Memory B cell (primary cell): ENCODE results near the gene CELF2.

Source experiments
- ATAC-seq: fragments of 150-1000 bp; cut with Tn5 transposase; 2 replicates; pipeline ENCODE4 v1.10.0; 2021; ENCODE audit warnings: low read depth, mild to moderate bottlenecking, moderate library complexity
- DNase-seq, 2 donors: peaks; one replicate each; pipeline ENCODE4 v3.0.0; 2022; ENCODE audit warnings: low spot score in 2 of 2
- H3K27ac Mint-ChIP-seq: one replicate; pipeline ENCODE4 v1.8.0; 2022; ENCODE audit warnings: mild to moderate bottlenecking, moderate library complexity, mixed read lengths
- H3K27me3 Mint-ChIP-seq: one replicate; pipeline ENCODE4 v1.8.0; 2022; ENCODE audit warnings: mixed read lengths
- H3K36me3 Mint-ChIP-seq: one replicate; pipeline ENCODE4 v1.8.0; 2022; ENCODE audit warnings: mild to moderate bottlenecking, mixed read lengths
- H3K4me1 Mint-ChIP-seq: one replicate; pipeline ENCODE4 v1.8.0; 2022; ENCODE audit warnings: mixed read lengths
- H3K4me3 Mint-ChIP-seq: one replicate; pipeline ENCODE4 v1.8.0; 2022; ENCODE audit warnings: mild to moderate bottlenecking, moderate library complexity, mixed read lengths
- H3K9me3 Mint-ChIP-seq: one replicate; pipeline ENCODE4 v1.8.0; 2022; ENCODE audit warnings: mixed read lengths

Gene CELF2

DNA sequence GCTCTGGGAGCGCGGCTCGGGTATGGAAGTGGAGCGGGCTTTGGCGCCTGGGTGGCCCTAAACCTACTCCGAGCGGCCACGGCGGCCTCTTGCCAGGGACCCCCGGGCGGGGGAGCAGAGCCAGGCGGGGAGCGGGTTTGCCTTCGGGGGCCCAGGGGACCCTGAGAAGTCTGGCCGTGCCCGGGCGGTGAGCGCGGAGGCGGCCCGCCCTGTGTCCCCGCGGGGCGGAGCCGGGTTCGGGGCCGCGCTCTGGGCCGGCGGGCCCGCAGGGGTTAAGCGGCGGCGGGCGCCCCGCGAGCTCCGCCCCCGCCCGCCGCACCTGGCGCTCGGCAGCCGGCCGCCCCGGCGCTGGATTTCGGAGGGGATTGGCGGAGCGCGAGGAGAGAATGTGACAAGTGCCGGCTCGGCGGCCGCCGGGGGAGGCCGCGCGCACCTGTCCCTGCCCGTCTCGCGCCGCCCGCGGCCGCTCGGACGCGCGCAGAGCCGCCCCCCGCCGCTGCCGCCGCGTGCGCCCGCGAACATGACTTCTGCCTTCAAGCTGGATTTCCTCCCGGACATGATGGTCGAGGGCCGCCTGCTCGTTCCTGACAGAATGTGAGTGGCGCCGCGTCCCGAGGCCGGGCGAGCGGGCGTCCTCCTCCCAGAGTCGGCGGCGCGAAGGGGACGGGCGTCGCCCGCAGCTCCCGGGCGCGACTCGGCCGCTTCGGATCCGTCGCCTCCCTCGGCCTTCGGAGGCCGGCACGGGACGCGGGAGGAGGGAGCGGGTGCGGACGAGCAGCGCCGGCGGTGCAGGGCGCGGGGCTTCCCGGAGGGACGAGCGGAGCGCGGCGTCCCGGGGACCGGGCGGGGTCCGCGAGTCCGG is at the start of gene CELF2:
CELF2 (plus strand) TSS at position 303 of the 862 bp plus-strand sequence; CDS start at position 521, 218 bp downstream.
- Mint-ChIP-seq H3K4me3 (peak within 1 kb of the TSS; percentile 78), H3K36me3 (no peaks in the 10 kb centered on the region), H3K9me3 (no peaks in the 10 kb centered on the region), H3K4me1 (peaks cover 11% of the 10 kb centered on the region), H3K27ac (peak within 1 kb of the TSS; percentile 16), H3K27me3 (peaks cover 22% of the 10 kb centered on the region)
- ATAC-seq (peak; percentile 78), DNase-seq (peak; percentile 44 to 54)

GRCh38 chr10:10968257-10968588 is 49.4 kb upstream of the CELF2 start:
- ATAC-seq (no peak), DNase-seq (no peak)
- Mint-ChIP-seq H3K27ac (no peak overlapping the region), H3K4me3 (no peak overlapping the region), H3K27me3 (peaks cover 20% of the 10 kb centered on the region), H3K4me1 (no peaks in the 10 kb centered on the region), H3K9me3 (no peaks in the 10 kb centered on the region), H3K36me3 (no peaks in the 10 kb centered on the region)

GRCh38 chr10:10973310-10973709 is 44.4 kb upstream of the CELF2 start:
- H3K27me3 Mint-ChIP-seq = peaks cover 21% of the 10 kb centered on the region

GRCh38 chr10:10975647-10976046 is 42.0 kb upstream of the CELF2 start:
- DNase-seq = no peak
- peaks cover 2% of the 10 kb centered on the region for H3K4me1 Mint-ChIP-seq
- H3K9me3 Mint-ChIP-seq = no peaks in the 10 kb centered on the region
- no peak overlapping the region for H3K27ac Mint-ChIP-seq
- ATAC-seq = no peak
- H3K4me3 Mint-ChIP-seq = no peak overlapping the region
- H3K36me3 Mint-ChIP-seq = no peaks in the 10 kb centered on the region
- peaks cover 24% of the 10 kb centered on the region for H3K27me3 Mint-ChIP-seq

More at GRCh38 chr10:10973310-10973709, 44.4 kb upstream of the CELF2 start:
- H3K36me3 Mint-ChIP-seq = no peaks in the 10 kb centered on the region
- no peaks in the 10 kb centered on the region for H3K9me3 Mint-ChIP-seq
- DNase-seq = no peak
- H3K27ac Mint-ChIP-seq = no peak overlapping the region
- peaks cover 2% of the 10 kb centered on the region for H3K4me1 Mint-ChIP-seq
- ATAC-seq = no peak
- H3K4me3 Mint-ChIP-seq = no peak overlapping the region

DNA sequence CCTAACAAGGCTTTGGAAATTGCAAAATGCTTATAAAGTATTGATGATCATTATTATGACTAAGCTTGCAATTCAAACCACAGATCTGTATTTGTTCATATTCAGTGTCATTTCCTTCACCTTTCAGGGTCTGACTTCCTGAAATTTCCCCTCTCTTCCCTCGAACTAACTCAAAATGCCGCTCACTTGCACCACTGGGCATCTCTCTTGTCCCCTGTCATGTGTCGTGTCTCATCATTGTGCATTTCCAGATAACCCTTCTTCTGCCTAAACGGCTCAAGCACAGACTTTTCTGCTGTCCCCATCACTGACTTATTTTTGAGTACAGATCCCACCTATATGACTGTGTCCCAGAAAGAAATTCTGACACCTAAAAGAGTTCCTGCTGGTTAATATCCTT is 41.0 kb upstream of the CELF2 start:
- ATAC-seq (no peak), DNase-seq (no peak)
- Mint-ChIP-seq H3K9me3 (no peaks in the 10 kb centered on the region), H3K36me3 (no peaks in the 10 kb centered on the region), H3K27ac (no peak overlapping the region), H3K27me3 (peaks cover 19% of the 10 kb centered on the region), H3K4me3 (no peak overlapping the region), H3K4me1 (peaks cover 2% of the 10 kb centered on the region)

DNA sequence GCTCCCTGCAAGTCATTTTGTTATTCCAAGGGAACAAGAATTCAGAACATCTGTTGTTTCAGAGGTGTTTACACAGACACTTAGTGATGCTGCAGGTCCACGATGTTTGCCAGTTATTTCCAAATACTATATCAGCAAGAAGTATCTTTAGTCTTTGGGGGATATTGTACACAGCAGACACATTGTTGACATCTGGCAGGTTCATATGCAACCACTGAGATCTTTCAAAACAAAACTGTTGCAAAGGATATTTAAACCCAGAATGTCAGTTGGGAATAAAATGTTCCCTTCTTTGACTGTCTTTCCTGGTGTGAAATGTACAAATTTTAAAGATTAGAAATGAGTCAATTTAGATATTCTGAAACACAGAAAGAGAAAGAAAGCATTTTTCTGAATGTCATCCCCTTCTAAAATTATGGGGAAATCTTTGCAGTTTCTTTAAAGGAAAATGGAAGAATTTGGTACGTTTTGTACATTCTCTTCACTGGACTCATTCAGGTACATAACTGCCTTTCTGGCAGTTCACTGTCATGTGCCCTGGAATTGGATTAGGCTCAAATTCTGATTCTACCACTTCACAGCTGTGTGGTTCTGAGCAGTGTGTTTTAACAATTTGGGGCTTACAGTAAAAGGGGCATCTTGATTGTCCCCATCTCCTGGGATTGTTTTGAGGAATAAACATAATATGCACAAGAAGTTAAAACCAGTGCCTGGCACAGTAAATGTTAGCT is 40.3 kb upstream of the CELF2 start:
- ATAC-seq (no peak), DNase-seq (no peak)
- H3K36me3 Mint-ChIP-seq = no peaks in the 10 kb centered on the region
- H3K9me3 Mint-ChIP-seq = no peaks in the 10 kb centered on the region
- no peak overlapping the region for H3K27ac Mint-ChIP-seq
- H3K4me1 Mint-ChIP-seq = peaks cover 2% of the 10 kb centered on the region
- H3K4me3 Mint-ChIP-seq = no peak overlapping the region
- H3K27me3 Mint-ChIP-seq = peaks cover 18% of the 10 kb centered on the region

DNA sequence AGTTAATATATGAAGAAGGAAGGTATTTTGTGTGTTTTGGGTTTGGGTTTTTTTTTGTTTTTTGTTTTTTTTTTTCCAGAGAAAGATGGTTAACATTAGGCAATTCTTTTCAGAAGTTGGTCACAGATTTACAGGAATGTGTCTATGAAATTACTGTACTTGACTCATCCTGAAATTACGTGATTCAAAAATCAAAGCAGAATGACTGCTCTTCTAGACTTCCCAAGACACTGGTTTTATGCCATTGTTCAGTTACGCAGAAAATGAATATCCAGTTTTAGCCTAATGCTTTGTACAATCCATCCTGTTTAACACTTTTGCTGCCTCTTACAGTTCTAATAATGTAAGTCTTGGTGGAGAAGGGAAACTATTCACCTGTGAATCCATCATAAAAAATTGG is 39.7 kb upstream of the CELF2 start:
- peaks cover 2% of the 10 kb centered on the region for H3K4me1 Mint-ChIP-seq
- no peak for DNase-seq
- H3K27me3 Mint-ChIP-seq = peaks cover 14% of the 10 kb centered on the region
- H3K4me3 Mint-ChIP-seq = no peak overlapping the region
- H3K27ac Mint-ChIP-seq = no peak overlapping the region
- no peaks in the 10 kb centered on the region for H3K36me3 Mint-ChIP-seq
- no peaks in the 10 kb centered on the region for H3K9me3 Mint-ChIP-seq
- no peak for ATAC-seq

DNA sequence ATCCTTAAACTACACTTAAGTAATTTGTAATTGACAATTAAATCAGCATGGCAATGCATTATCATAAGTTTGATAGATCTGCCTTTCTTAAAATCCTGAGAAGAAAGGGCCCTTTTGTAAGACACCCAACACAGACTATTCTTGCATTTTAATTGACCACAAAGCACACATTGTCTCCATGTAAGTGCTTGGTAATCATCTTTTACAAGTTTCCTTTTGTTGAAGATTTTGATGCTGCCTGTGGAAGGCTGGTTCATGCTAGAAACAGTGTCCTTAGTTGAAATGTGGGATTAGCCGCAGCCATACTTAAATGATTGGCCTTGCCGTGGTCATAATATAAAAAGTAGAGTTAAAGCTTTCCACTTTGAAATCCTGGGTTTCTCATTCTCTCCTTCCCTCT is 32.3 kb upstream of the CELF2 start:
- Mint-ChIP-seq H3K27me3 (peaks cover 11% of the 10 kb centered on the region), H3K36me3 (no peaks in the 10 kb centered on the region), H3K4me1 (no peaks in the 10 kb centered on the region), H3K9me3 (peaks cover 2% of the 10 kb centered on the region), H3K4me3 (no peak overlapping the region), H3K27ac (no peak overlapping the region)
- ATAC-seq = no peak
- no peak for DNase-seq

DNA sequence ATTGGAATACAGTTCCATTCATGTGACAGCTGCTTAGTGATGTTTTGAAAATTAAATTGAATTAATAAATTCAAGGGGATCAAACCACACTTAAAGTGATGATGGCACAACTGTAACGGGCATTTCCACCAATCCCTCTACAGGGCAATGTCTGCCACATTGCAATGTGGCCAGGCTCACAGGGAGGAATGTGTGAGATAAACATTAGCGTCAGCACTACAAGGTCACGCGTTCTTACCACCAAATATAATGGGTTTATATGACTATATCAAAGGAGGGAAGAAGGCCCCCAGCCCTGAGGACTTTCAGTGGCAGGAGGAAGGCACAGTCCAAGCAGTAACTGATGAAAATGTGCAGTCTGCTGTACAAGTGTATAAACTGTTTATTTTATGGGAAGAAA is 31.1 kb upstream of the CELF2 start:
- peaks cover 2% of the 10 kb centered on the region for H3K9me3 Mint-ChIP-seq
- no peak for DNase-seq
- H3K4me3 Mint-ChIP-seq = no peak overlapping the region
- H3K27ac Mint-ChIP-seq = no peak overlapping the region
- no peaks in the 10 kb centered on the region for H3K4me1 Mint-ChIP-seq
- no peaks in the 10 kb centered on the region for H3K36me3 Mint-ChIP-seq
- ATAC-seq = no peak
- H3K27me3 Mint-ChIP-seq = peaks cover 11% of the 10 kb centered on the region

- Mint-ChIP-seq H3K9me3 (peaks cover 2% of the 10 kb centered on the region), H3K36me3 (no peaks in the 10 kb centered on the region), H3K4me3 (no peak overlapping the region), H3K4me1 (no peaks in the 10 kb centered on the region), H3K27me3 (peaks cover 11% of the 10 kb centered on the region), H3K27ac (no peak overlapping the region)
- ATAC-seq (no peak), DNase-seq (no peak)
Observed at GRCh38 chr10:10987111-10987510, 30.6 kb upstream of the CELF2 start.

DNA sequence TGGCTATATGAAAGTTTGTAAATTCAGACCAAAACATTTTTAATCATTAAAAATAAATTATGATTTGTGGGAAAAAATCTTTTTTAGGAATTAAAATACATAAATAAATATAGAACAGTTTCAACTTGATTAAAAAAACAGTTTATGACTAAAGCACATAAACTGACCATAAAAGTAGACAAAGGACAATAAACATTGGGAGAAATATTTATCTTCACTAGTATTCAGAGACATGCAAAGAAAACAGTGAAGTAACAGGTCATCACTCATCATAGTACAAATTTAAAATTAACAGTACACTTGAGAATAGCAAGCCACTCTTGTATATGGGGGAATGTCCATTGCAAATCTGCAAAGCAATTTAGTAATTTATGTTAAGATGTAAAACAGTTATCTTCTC is 28.0 kb upstream of the CELF2 start:
- Mint-ChIP-seq H3K4me1 (no peaks in the 10 kb centered on the region), H3K9me3 (peaks cover 5% of the 10 kb centered on the region), H3K27ac (no peak overlapping the region), H3K27me3 (peaks cover 17% of the 10 kb centered on the region), H3K4me3 (no peak overlapping the region), H3K36me3 (no peaks in the 10 kb centered on the region)
- ATAC-seq (no peak), DNase-seq (no peak)

DNA sequence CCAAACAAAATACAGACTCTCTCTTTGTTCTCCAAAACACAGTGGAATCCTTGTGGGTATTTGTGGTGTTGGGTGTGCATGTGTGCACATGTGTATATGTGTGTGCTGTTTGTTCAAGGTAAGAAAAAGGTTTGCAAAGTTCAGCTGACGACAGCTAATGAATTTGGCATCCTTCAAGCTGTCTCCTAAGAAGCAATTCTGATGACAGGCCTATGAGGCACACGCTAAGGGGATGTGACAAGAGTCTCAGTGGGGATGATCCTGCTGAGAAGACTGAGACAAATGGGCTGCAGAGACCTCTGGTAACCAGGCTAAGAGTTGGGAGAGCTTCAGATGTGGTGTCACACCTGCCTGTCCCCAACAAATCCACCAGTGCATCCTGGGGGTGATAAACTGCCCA is 26.5 kb upstream of the CELF2 start:
- Mint-ChIP-seq H3K4me1 (no peaks in the 10 kb centered on the region), H3K9me3 (peaks cover 5% of the 10 kb centered on the region), H3K27ac (no peak overlapping the region), H3K4me3 (no peak overlapping the region), H3K36me3 (no peaks in the 10 kb centered on the region), H3K27me3 (peaks cover 23% of the 10 kb centered on the region)
- no peak for ATAC-seq
- DNase-seq = no peak

GRCh38 chr10:10992072-10992471 is 25.6 kb upstream of the CELF2 start:
- Mint-ChIP-seq H3K9me3 (peaks cover 5% of the 10 kb centered on the region), H3K27me3 (peaks cover 21% of the 10 kb centered on the region), H3K4me3 (no peak overlapping the region)

DNA sequence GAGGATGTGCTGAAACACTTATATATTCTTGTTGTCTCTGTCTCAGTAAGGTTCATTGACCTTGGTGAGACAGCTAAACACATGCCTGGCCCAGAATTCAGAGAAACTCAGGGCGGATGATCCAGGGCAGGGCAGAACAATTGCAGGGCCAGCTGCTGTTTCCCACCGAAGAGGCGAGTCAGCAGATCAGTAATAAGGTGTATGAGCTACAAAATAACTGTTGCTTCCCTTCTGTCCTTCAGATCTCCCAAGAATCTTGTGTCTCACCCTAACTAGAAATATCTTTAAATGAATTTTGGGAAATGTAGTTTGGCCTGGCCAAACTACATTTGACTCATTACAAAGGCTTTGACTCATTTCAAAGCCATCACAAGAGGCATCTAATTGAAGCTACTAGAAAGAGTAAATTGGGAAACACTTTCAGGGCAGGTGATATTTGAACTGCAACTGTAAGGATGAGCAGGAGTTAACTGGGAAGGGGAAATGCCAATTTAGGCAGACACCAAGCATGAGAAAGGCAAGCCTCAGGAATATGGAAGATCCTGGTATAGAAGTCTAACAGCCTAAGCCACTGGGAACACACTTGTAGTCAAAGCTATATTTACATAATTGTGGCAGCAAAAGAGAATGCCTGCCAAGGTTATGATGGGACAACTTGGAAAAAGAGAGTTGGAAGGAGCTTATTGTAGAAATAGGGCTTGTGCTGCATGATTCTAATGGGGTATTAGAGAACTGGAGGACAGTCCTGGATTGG is 24.5 kb upstream of the CELF2 start:
- peaks cover 7% of the 10 kb centered on the region for H3K9me3 Mint-ChIP-seq
- no peak overlapping the region for H3K27ac Mint-ChIP-seq
- H3K27me3 Mint-ChIP-seq = peaks cover 21% of the 10 kb centered on the region
- DNase-seq = no peak
- peaks cover 5% of the 10 kb centered on the region for H3K36me3 Mint-ChIP-seq
- ATAC-seq = no peak
- no peak overlapping the region for H3K4me3 Mint-ChIP-seq
- no peaks in the 10 kb centered on the region for H3K4me1 Mint-ChIP-seq

More at GRCh38 chr10:10992072-10992471, 25.6 kb upstream of the CELF2 start:
- ATAC-seq = no peak
- Mint-ChIP-seq H3K36me3 (no peaks in the 10 kb centered on the region), H3K4me1 (no peaks in the 10 kb centered on the region), H3K27ac (no peak overlapping the region)
- DNase-seq = no peak
